C4-2B (cell line): ENCODE results near the gene ELMO1.

ENCODE experiments used
- CTCF ChIP-seq: fragments of 450-650 bp; conservative IDR thresholded peaks from 2 replicates; pipeline ENCODE4 v1.5.1; 2017; ENCODE audit warnings: mild to moderate bottlenecking
- ZFX ChIP-seq: fragments of 450-650 bp; IDR thresholded peaks from 2 replicates; pipeline ENCODE4 v1.6.1; 2017

GRCh38 chr7:36949711-36950600 lies 498.7 kb downstream of the ELMO1 start:
- TF ChIP-seq CTCF, result no peak
- no peak for TF ChIP-seq ZFX
